K562 (cell line): Measurements from ENCODE around the gene GPATCH4. TPM values are rescaled to one million over a fixed set of nuclear protein-coding genes. Genes with fewer than 3 reads are reported as not detected.

Experiments used
- AFF1 ChIP-seq, 2 experiments: fragments of 450-650 bp; IDR thresholded peaks; 2 replicates each; pipeline ENCODE4 v1.6.1; 2018; ENCODE audit warnings: mild to moderate bottlenecking in 2 of 2, low read depth in 1 of 2; ENCODE audit not compliant: partially characterized antibody in 2 of 2
- ARID3A ChIP-seq: IDR thresholded peaks from 2 replicates; pipeline ENCODE4 v1.6.1; 2012; ENCODE audit warnings: low read depth, low read length, improper control_type of control experiment, borderline replicate concordance
- C11orf30 ChIP-seq: fragments of 450-650 bp; IDR thresholded peaks from 2 replicates; pipeline ENCODE4 v1.6.1; 2016; ENCODE audit warnings: low read depth, mild to moderate bottlenecking
- GTF3C2 ChIP-seq: IDR thresholded peaks from 3 replicates; pipeline ENCODE4 v1.6.1; 2011; ENCODE audit warnings: borderline replicate concordance, mild to moderate bottlenecking, moderate library complexity; ENCODE audit not compliant: insufficient read length; ENCODE audit errors: extremely low read depth
- HMG20A ChIP-seq: fragments of 450-650 bp; formaldehyde crosslinking; conservative IDR thresholded peaks from 2 replicates; pipeline ENCODE4 v1.4.0; 2020; ENCODE audit warnings: mild to moderate bottlenecking, mixed read lengths
- HMG20B ChIP-seq: fragments of 250-450 bp; sonication (Bioruptor Pico); IDR thresholded peaks from 2 replicates; pipeline ENCODE4 v1.5.0; 2021; ENCODE audit warnings: mild to moderate bottlenecking
- MBD1 ChIP-seq: fragments of 250-450 bp; sonication (Bioruptor Pico); IDR thresholded peaks from 2 replicates; pipeline ENCODE4 v1.8.0; 2022; ENCODE audit warnings: inconsistent platforms
- PCBP1 ChIP-seq: fragments of 200-400 bp; formaldehyde crosslinking; IDR thresholded peaks from 2 replicates; pipeline ENCODE4 v1.6.1; 2018; ENCODE audit warnings: mild to moderate bottlenecking, low read depth, low read length; ENCODE audit not compliant: poor library complexity, severe bottlenecking
- ZNF518B ChIP-seq: fragments of 250-450 bp; sonication (Bioruptor Pico); IDR thresholded peaks from 2 replicates; pipeline ENCODE4 v1.5.0; 2021; ENCODE audit warnings: mild to moderate bottlenecking, moderate library complexity
- polyA plus RNA-seq, 8 experiments: library from polyadenylated mRNA; depleted of rRNA in 4 of 8; stranded (reverse) in 5 of 8; unstranded in 3 of 8; fragments of >200 nt; fragmentation: Nextera tagmentation in 2 of 8; fragmentation: Illumina TruSeq in 1 of 8; extraction: Ambion mirVana in 2 of 8; extraction: Trizol in 1 of 8; gene quantifications; 2 replicates each; pipeline versions ENCODE4 v1.2.1 to v1.2.3, GENCODE V29; 2011 to 2014; ENCODE audit warnings: inconsistent platforms in 1 of 8, missing spikeins in 1 of 8
- total RNA-seq, 7 experiments: library from RNA; depleted of rRNA in 6 of 7; stranded (reverse); fragments of >200 nt in 6 of 7; fragmentation: Illumina TruSeq in 2 of 7; extraction: Trizol in 2 of 7; gene quantifications; 2 replicates each; pipeline versions ENCODE4 v1.2.1 to v1.2.3, GENCODE V29; 2011 to 2021; ENCODE audit warnings: low replicate concordance in 1 of 7

Gene GPATCH4
- total and polyA plus RNA-seq, 9 of the 15 experiments (the other 6 are each of a cell fraction or from before 2014, with no cell fraction given) = 43.7 to 105 (median 76.5) TPM

- no peak for TF ChIP-seq MBD1 (CRISPR knock-in tag)
- no peak for TF ChIP-seq ZNF518B (CRISPR knock-in tag)
- no peak for TF ChIP-seq AFF1 (IDR thresholded peaks at IDR 0.05; ENCODE audit: low read depth in 1 of 2, partially characterized antibody in 2 of 2)
- TF ChIP-seq PCBP1 = no peak
- no peak for TF ChIP-seq GTF3C2
- TF ChIP-seq HMG20A (CRISPR knock-in tag) = no peak
- TF ChIP-seq HMG20B (CRISPR knock-in tag) = no peak
- peak; percentile 57; the same call in 1 of the 2 replicates for TF ChIP-seq C11orf30
- no peak for TF ChIP-seq ARID3A
Measured at GRCh38 chr1:156571261-156571852, 29.9 kb downstream of the GPATCH4 start (continued).
